K562 (cell line): ENCODE data around the gene XPOT. TPM values are rescaled to one million over a fixed set of nuclear protein-coding genes. Genes with fewer than 3 reads are reported as not detected.
A peak's percentile ranks its signal among the peaks of the same experiment; 100 is the strongest.

Experiments used
- BCL6 ChIP-seq: fragments of 250-450 bp; sonication (Bioruptor Pico); IDR thresholded peaks from 2 replicates; pipeline ENCODE4 v1.4.0; 2020
- CAMTA2 ChIP-seq: fragments of 250-450 bp; sonication (Bioruptor Pico); conservative IDR thresholded peaks from 2 replicates; pipeline ENCODE4 v1.5.1; 2022
- CCAR2 ChIP-seq: fragments of 200-400 bp; formaldehyde crosslinking; IDR thresholded peaks from 2 replicates; pipeline ENCODE4 v1.6.1; 2017; ENCODE audit warnings: mild to moderate bottlenecking, low read depth, low read length
- CHD7 ChIP-seq: fragments of 200-600 bp; sonication (generic); IDR thresholded peaks from one replicate; pipeline ENCODE4 v1.6.1; 2012; ENCODE audit warnings: mild to moderate bottlenecking, low read depth, low read length, inconsistent platforms
- ELF1 ChIP-seq: fragments of 200-800 bp; sonication (Bioruptor generic); IDR thresholded peaks from 2 replicates; pipeline ENCODE4 v1.6.1; 2016; ENCODE audit warnings: missing genetic modification characterization, missing compliant biosample characterization
- IRF2 ChIP-seq: sonication (generic); formaldehyde crosslinking; IDR thresholded peaks from 2 replicates; pipeline ENCODE4 v1.8.1; 2022; ENCODE audit warnings: mild to moderate bottlenecking, missing genetic modification reagents
- KDM5B ChIP-seq: fragments of 200-600 bp; sonication (generic); IDR thresholded peaks from 2 replicates; pipeline ENCODE4 v1.6.1; 2012; ENCODE audit warnings: low read depth, mild to moderate bottlenecking, moderate library complexity, low read length, control low read depth, inconsistent platforms; ENCODE audit not compliant: insufficient replicate concordance
- MECOM ChIP-seq: fragments of 250-450 bp; sonication (Bioruptor Pico); IDR thresholded peaks from 2 replicates; pipeline ENCODE4 v1.8.0; 2022; ENCODE audit warnings: inconsistent platforms
- MTF1 ChIP-seq: fragments of 250-450 bp; sonication (Bioruptor Pico); IDR thresholded peaks from 2 replicates; pipeline ENCODE4 v1.9.0; 2021; ENCODE audit warnings: moderate library complexity, mild to moderate bottlenecking, inconsistent platforms, borderline replicate concordance
- PTRF ChIP-seq: fragments of 450-650 bp; IDR thresholded peaks from 2 replicates; pipeline ENCODE4 v1.6.1; 2016; ENCODE audit warnings: mild to moderate bottlenecking, missing genetic modification characterization, missing compliant biosample characterization
- RAD21 ChIP-seq, 2 experiments: fragments of 250-450 bp in 1 of 2; fragments of 450-650 bp in 1 of 2; sonication (Bioruptor Pico) in 1 of 2; formaldehyde crosslinking in 1 of 2; IDR thresholded peaks in 1 of 2; conservative IDR thresholded peaks in 1 of 2; 2 replicates each; pipeline versions ENCODE4 v1.4.0 to v1.8.0; 2020 to 2022; ENCODE audit warnings: mild to moderate bottlenecking in 2 of 2, moderate library complexity in 1 of 2
- RB1 ChIP-seq: fragments of 450-650 bp; IDR thresholded peaks from 2 replicates; pipeline ENCODE4 v1.6.1; 2017; ENCODE audit warnings: low read depth, mild to moderate bottlenecking
- RUNX1 ChIP-seq: sonication (generic); IDR thresholded peaks from 2 replicates; pipeline ENCODE4 v1.6.1; 2016; ENCODE audit warnings: antibody characterized with exemption, low read depth
- SIN3A ChIP-seq, 2 experiments: fragments of 150-350 bp in 1 of 2; IDR thresholded peaks; 2 replicates each; pipeline ENCODE4 v1.6.1; 2011 to 2016; ENCODE audit warnings: borderline replicate concordance in 2 of 2, low read depth in 2 of 2, low read length in 2 of 2, mild to moderate bottlenecking in 2 of 2, moderate library complexity in 2 of 2; ENCODE audit not compliant: control insufficient read depth in 1 of 2
- ZBTB1 ChIP-seq: sonication (generic); formaldehyde crosslinking; IDR thresholded peaks from 2 replicates; pipeline ENCODE4 v1.8.1; 2023; ENCODE audit warnings: missing genetic modification reagents, low read depth, mild to moderate bottlenecking, borderline replicate concordance
- ZNF696 ChIP-seq: fragments of 250-450 bp; sonication (Bioruptor Pico); conservative IDR thresholded peaks from 2 replicates; pipeline ENCODE4 v1.4.0; 2020; ENCODE audit warnings: mild to moderate bottlenecking, moderate library complexity
- polyA plus RNA-seq, 8 experiments: library from polyadenylated mRNA; depleted of rRNA in 4 of 8; stranded (reverse) in 5 of 8; unstranded in 3 of 8; fragments of >200 nt; fragmentation: Nextera tagmentation in 2 of 8; fragmentation: Illumina TruSeq in 1 of 8; extraction: Ambion mirVana in 2 of 8; extraction: Trizol in 1 of 8; gene quantifications; 2 replicates each; pipeline versions ENCODE4 v1.2.1 to v1.2.3, GENCODE V29; 2011 to 2014; ENCODE audit warnings: inconsistent platforms in 1 of 8, missing spikeins in 1 of 8
- total RNA-seq, 7 experiments: library from RNA; depleted of rRNA in 6 of 7; stranded (reverse); fragments of >200 nt in 6 of 7; fragmentation: Illumina TruSeq in 2 of 7; extraction: Trizol in 2 of 7; gene quantifications; 2 replicates each; pipeline versions ENCODE4 v1.2.1 to v1.2.3, GENCODE V29; 2011 to 2021; ENCODE audit warnings: low replicate concordance in 1 of 7

Gene XPOT
- total and polyA plus RNA-seq, 9 of the 15 experiments (the other 6 are each of a cell fraction or from before 2014, with no cell fraction given), result 26.2 to 192 (median 102) TPM

- TF ChIP-seq CHD7 (no peak), SIN3A (IDR thresholded peaks at IDR 0.05; ENCODE audit: borderline replicate concordance in 2 of 2, control insufficient read depth in 1 of 2, low read depth in 2 of 2, low read length in 2 of 2) (peak in 1 of 2 experiments; percentile 88; a peak in 3 of 4 replicates), BCL6 (CRISPR knock-in tag) (no peak), IRF2 (CRISPR knock-in tag) (no peak), RB1 (peak; percentile 93), ZBTB1 (CRISPR knock-in tag) (no peak), MTF1 (CRISPR knock-in tag) (no peak), KDM5B (peak; percentile 64), ELF1 (tag) (peak; percentile 95), CAMTA2 (CRISPR knock-in tag) (0 out of 2 replicates have a peak, but pooled peaks have one; percentile 8), CCAR2 (no peak), RUNX1 (no peak), RAD21 (CRISPR knock-in tag; conservative IDR thresholded peaks at IDR 0.05 in 1 of 2, IDR thresholded peaks at IDR 0.05 in 1 of 2) (no peak), ZNF696 (CRISPR knock-in tag) (no peak), MECOM (CRISPR knock-in tag) (no peak), PTRF (no peak)
These were observed 47.7 kb downstream of the XPOT start, which contains the start of gene TBK1 (continued) for GRCh38 chr12:64451687-64452558.
